ENCODE data around the gene NOXO1. TPM values are rescaled to one million over a fixed set of nuclear protein-coding genes. Genes with fewer than 3 reads are reported as not detected.

NOXO1 gene
- polyA plus RNA-seq, 1 of the 3 experiments (the other 2 are of a cell fraction), result 0.21 TPM

- no peak for TF ChIP-seq ZBTB33 (IDR thresholded peaks at IDR 0.05; ENCODE audit: borderline replicate concordance, low read depth)
- TF ChIP-seq CHD2 (IDR thresholded peaks at IDR 0.05; ENCODE audit: low read length, partially characterized antibody), result peak; percentile 33
- TF ChIP-seq SMC3 (IDR thresholded peaks at IDR 0.05; ENCODE audit: low read depth, low read length), result peak; percentile 11; the same call in 1 of the 2 replicates
- TF ChIP-seq RFX5 (IDR thresholded peaks at IDR 0.05; ENCODE audit: low read length), result no peak
- peak; percentile 14; the same call in 1 of the 2 replicates for TF ChIP-seq MAX (IDR thresholded peaks at IDR 0.05; ENCODE audit: low read depth)
- TF ChIP-seq EZH2phosphoT487 (IDR thresholded peaks at IDR 0.05; ENCODE audit: borderline replicate concordance, low read depth), result no peak
- TF ChIP-seq TCF12 (IDR thresholded peaks at IDR 0.05), result no peak
- TF ChIP-seq TAF1 (IDR thresholded peaks at IDR 0.05; ENCODE audit: borderline replicate concordance, low read depth, low read length), result peak; percentile 81
- TF ChIP-seq ELF1 (IDR thresholded peaks at IDR 0.05), result no peak
- TF ChIP-seq FOXJ3 (CRISPR knock-in tag; IDR thresholded peaks at IDR 0.05), result no peak
- TF ChIP-seq FOSL2 (IDR thresholded peaks at IDR 0.05; ENCODE audit: borderline replicate concordance, low read depth), result no peak
Measured at GRCh38 chr16:1983544-1984346, 2.5 kb upstream of the NOXO1 start, which contains the start of gene GFER (continued).

GRCh38 chr16:1982991-1983543, 1.8 kb upstream of the NOXO1 start:
- no peak for TF ChIP-seq POLR2AphosphoS5 (IDR thresholded peaks at IDR 0.05; ENCODE audit: low read depth, low read length)
- TF ChIP-seq PBX3 (IDR thresholded peaks at IDR 0.05), result peak; percentile 3; the same call in 1 of the 2 replicates
- H3K4me3 ChIP-seq (ENCODE audit: low read depth in 2 of 2, low read length in 1 of 2), result peak overlapping the region; percentile 77 to 80
- DNase-seq, result no peak
- H3K9me2 ChIP-seq, result no peaks in the 10 kb centered on the region
- 32% methylated on average over 14 of the region's 19 CpGs for WGBS (ENCODE audit: low lambda C conversion rate)
- CTCF ChIA-PET, result interaction anchor here (0.6 to 3.3 kb wide), 10 partner anchors 11 to 158 kb away, joined by 3 to 19 read pairs (median 3); partner anchors contain the start of genes RPS2 and TBL3
- H3K9ac ChIP-seq, result peak overlapping the region; percentile 67; the same call in 1 of the 2 replicates
- H4K20me1 ChIP-seq (ENCODE audit: insufficient read depth), result no peaks in the 10 kb centered on the region
- no peaks in the 10 kb centered on the region for H3K27me3 ChIP-seq (ENCODE audit: insufficient read depth)
- POLR2A ChIA-PET, result interaction anchor here (0.7 to 1.7 kb wide), 2 partner anchors 18 to 199 kb away, joined by 3 to 9 read pairs; partner anchors contain the start of gene RPS2
- H3K79me2 ChIP-seq (ENCODE audit: insufficient read depth), result peaks cover 19% of the 10 kb centered on the region; the same call in 1 of the 2 replicates
- peak overlapping the region in 1 of 2 experiments; percentile 95; a peak in 3 of 4 replicates for H3K27ac ChIP-seq (ENCODE audit: low read depth in 2 of 2, low read length in 1 of 2)
- peaks cover 8 to 20% of the 10 kb centered on the region in 2 experiments; a peak in 2 of 4 replicates for H3K4me1 ChIP-seq (ENCODE audit: control insufficient read depth in 1 of 2, insufficient read depth in 2 of 2, low read depth in 1 of 2, low read length in 1 of 2)
- H3K36me3 ChIP-seq (replicated peaks in 1 of 2; ENCODE audit: control insufficient read depth in 1 of 2, insufficient read depth in 2 of 2, low read length in 1 of 2), result peaks cover 5 to 21% of the 10 kb centered on the region in 2 experiments
- H3K4me2 ChIP-seq, result peak overlapping the region; percentile 99
- 0 out of 2 replicates have a peak overlapping the region, but pooled peaks have one; percentile 81 for H2AFZ ChIP-seq (ENCODE audit: low read depth)
- no peaks in the 10 kb centered on the region for H3K9me3 ChIP-seq
- peaks cover 15% of the 10 kb centered on the region for H3F3A ChIP-seq (replicated peaks; ENCODE audit: insufficient read depth)
